GM12892 (cell line): ENCODE results near the gene HNMT.

Experiments
- POLR2A ChIP-seq: IDR thresholded peaks from 2 replicates; pipeline ENCODE4 v1.6.1; 2011; ENCODE audit warnings: low read depth, low read length, control low read depth
- TAF1 ChIP-seq: IDR thresholded peaks from 2 replicates; pipeline ENCODE4 v1.6.1; 2011; ENCODE audit warnings: low read depth, mild to moderate bottlenecking, control low read depth, low read length, borderline replicate concordance

- TF ChIP-seq TAF1: no peak
- no peak for TF ChIP-seq POLR2A
These were observed 62.1 kb downstream of the HNMT start for GRCh38 chr2:138026111-138027020.
